HG02642 (cell line): ENCODE results near the gene TCHHL1.
A peak's percentile ranks its signal among the peaks of the same experiment; 100 is the strongest.
"Not testable (repeated sequence)": the region's sequence is repeated elsewhere in the genome, so short reads cannot be mapped to it uniquely, and the experiment has no call there.

Experiments used
- ATAC-seq: cut with Tn5 transposase; IDR thresholded peaks from one replicate; pipeline ENCODE4 v1.9.1; 2021; ENCODE audit warnings: mild to moderate bottlenecking; ENCODE audit not compliant: unreplicated experiment, poor library complexity

TCHHL1 gene

DNA sequence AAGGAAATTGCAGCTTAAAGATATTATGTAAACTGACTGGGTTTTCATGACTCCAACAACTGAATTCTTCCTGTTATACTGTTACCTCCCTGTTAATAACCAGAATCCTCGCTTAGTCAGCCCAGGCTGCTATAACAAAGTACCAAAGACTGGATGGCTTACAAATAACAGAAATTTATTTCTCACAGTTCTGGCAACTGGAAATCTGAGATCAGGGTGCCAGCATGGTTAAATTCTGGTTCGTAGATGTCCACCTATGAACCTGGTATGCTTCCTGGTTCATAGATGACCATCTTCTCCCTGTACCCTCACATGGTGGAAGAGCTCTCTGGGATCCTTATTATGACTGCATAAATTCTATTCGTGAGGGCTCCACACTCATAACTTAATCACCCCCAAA, 8.1 kb upstream of the TCHHL1 start:
- ATAC-seq, result no peak

DNA sequence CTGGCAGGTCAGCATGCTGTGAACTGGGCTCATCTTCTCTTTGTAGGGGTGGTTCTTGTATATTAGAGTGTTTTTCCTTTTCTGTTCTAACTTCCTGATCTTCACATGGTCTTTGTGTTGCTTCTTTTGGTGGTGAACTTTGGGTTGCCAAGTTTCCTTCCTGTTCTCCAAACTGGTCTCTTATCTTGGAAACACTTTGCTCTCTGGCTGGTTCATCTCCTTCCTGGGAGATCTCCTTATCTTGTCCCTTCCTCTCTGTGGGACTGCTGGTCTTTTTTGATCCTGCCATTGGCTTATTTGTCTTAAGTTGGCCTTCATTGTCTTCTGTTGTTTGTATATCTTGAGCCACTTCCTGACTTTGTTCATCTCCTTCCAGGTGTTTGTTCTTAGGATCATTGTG, 2.1 kb downstream of the TCHHL1 start:
- no peak for ATAC-seq

DNA sequence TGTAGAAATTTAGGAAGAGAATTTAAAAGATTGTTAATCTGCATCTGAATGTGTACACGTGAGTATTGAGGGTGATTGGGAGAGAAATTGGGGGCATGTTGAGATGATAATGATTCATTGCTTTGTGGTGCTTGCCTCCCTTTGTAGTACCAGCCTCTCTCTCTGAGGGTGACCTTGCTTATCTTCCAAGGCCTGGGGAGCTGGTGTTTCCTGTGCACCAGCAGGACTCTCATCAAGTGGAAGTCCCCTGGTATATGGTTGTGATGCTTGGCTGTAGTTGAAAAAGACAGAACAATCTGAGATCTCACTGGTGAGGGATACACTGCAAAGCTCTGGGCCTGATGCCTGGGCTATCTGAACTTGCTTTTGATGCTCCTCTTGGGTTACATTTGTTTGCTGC, 4.0 kb downstream of the TCHHL1 start:
- no peak for ATAC-seq

DNA sequence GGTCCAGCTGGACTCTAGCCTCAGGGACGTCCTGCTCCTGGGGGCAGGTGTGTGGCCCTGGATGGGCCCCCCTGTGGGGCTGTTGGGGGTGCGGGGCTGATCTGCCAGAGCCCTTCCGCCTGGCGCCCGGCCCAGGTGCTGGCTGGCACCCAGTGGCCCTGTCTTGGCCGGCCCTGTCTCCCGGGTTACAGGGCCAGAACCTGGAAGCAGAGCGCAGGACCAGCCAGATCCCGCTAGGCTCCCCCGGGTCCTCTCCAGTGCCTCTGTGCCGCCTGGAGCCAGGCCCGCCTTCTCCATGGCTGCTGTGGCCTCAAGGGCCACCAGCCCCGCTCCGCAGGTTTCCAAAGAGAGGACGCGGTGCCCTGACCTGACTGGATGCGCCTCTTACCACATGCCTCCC, 7.8 kb downstream of the TCHHL1 start:
- ATAC-seq, result not testable (repeated sequence)

DNA sequence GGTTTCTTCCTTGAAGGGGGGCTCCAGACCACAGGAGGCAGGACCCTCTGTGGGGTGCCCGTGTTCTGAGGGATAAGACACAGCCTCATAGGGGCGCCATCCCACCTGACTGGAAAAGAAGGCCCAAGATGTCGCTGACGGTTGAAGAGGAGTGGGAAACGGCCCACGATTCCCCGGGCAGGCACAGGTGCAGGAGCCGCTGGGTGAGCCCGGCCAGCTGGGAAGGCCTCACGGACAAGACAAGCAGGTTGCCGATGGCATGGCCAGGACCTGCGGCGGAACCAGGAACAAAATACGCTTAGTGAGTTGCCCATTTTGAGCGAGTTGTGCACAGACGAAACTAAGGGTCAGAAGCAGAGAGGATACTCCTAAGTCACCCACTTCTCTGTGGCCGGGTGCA, 8.4 kb downstream of the TCHHL1 start:
- ATAC-seq, result not testable (repeated sequence)

DNA sequence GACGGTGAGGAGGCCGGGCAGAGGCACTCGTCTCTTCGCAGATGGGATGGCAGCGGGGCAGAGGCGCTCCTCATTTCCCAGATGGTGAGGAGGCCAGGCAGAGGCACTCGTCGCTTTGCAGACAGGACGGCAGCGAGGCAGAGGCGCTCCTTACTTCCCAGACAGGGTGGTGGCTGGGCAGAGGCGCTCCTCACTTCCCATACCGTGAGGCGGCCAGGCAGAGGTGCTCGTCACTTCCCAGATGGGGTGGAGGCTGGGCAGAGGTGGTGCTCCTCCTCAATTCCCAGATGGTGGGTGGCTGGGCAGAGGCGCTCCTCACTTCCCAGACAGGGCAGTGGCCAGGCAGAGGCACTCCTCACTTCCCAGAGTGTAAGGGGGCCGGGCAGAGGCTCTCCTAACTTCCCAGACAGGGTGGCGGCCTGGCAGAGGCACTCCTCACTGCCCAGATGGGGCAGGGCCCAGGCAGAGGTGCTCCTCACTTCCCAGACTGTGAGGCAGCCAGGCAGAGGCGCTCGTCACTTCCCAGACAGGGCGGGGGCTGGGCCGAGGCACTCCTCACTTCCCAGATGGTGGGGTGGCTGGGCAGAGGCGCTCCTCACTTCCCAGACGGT, 9.9 kb downstream of the TCHHL1 start:
- no peak for ATAC-seq

DNA sequence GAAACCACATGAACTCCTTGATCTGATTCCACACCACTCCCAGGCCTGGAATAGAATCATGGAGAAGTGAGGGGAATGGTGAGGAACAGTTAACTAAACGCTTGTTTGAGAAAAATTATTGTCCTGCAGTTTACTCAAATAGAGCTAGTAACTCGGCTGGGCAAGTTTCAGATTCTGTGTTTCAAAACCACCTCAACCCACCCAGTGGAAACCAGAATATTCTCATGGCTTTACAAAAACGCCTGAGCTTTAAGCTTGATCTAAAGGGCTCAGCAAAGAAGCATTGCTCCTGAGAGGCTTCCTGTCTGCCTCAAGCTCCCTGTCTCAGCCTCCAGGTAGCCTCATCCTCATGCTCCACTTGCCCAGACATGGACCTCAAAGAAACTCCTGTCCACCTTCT, 16.6 kb downstream of the TCHHL1 start:
- no peak for ATAC-seq

DNA sequence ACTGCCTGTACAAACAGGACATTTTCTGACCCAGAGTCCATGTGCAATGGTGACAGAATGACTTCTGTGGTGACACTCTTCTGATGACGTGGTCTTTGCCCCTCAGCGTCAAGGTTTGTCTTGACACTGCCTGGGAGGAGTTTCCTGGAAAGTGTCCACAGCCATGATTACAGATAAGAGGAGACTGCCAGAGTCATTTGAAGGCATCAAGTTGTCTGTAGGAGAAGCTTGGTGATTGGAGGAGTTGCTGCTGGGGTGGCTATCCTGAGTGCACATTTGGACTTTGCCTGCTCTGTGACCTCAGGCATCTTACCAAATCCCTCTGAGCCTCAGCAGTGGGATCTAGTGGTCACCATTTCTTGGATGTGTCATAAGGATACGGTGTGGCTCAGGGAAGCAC, 17.7 kb downstream of the TCHHL1 start:
- no peak for ATAC-seq

DNA sequence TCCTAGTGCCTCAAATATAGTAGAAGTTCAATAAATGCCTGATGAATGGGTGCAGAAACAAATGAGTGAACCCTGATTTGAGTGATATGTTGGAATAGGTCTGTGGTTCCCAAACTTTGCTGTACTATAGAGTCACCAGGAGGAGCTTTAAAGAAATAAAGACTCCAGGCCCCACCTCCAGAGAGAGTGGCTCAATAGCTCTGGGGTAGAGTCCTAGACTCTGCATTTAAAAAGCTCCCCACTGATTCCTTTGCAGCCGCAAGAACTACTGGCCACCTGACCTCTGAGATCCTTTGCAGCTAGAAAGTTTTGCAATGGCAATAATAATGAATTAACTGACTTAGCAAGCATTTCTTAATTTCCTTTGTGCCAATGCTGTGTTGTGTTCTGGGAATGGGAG, 20.9 kb downstream of the TCHHL1 start:
- ATAC-seq, result no peak

DNA sequence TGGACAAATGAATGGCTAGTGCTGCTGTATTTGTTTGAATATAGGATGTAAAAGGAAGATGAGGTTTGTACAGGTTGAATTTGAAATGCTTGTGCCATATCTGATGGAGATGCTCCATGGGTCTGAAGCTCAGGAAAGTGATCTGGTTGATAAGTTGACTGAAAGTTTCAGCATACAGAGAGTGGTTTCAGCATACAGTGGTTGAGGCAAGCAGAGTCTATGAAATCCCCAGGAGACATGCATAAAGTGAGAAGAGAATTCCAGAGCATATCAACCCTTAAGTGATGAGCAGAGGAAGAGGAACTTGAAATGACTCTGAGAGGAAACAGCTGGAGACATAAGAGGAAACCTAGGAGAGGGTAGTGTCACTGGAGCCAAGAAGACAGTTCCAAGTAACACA, 21.7 kb downstream of the TCHHL1 start:
- no peak for ATAC-seq

DNA sequence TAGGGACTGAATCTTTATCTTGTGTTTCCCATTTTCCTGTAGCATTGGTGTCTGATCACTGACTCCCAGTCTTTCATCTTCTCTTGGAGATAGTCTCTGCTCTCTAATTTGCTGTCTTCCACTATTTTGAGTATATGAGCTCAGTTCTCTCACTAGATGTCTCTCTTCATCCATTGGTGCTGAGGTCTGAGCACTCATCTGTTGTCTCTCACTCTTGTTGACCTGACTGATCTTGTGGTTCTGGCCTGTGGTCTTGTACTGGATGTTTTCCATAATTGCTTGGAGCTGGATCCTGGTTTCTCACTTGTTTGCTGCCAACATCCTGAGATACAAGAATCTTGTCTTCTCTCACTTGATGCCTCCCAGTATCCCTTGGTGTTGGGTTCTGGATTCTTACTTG, 26.9 kb downstream of the TCHHL1 start:
- no peak for ATAC-seq

DNA sequence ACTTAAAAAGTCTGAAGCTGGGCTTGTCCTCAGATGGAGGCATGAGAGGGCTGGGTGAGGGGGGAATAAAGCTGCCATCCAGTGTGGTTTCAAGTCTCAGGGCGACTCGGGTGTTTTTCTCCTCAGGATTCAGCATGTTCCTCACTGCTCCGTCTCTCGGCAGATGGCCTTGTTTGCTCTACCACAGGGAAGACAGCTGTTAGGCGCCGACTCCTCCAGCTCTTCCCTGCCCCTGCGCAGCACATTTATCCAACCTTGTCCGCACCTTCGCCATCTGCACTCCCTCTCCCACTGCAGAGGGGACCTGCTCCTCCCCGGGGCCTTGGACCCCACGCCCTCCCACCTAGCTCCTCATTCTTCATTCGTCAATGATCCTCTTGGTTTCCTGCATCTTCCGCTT, 35.5 kb downstream of the TCHHL1 start:
- no peak for ATAC-seq

DNA sequence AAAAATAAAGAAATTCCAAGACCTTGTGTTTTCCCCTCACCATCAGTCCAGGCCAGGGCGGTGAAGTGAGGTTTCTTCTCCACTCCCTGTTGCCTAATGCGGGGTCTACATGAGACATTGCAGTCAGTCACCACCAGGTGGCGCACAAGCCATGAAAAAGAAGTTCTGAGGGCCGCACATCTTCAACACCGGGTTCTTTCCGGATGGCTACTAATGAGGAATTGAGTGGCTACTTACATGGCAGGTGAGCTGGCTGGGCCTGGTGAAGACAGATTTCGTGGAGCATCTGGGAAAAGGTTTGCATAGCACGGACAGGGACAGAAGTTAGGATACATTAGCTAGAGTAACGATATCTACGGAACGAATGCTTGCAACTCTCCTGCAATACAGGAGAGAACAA, 36.3 kb downstream of the TCHHL1 start:
- peak; percentile 24 for ATAC-seq

DNA sequence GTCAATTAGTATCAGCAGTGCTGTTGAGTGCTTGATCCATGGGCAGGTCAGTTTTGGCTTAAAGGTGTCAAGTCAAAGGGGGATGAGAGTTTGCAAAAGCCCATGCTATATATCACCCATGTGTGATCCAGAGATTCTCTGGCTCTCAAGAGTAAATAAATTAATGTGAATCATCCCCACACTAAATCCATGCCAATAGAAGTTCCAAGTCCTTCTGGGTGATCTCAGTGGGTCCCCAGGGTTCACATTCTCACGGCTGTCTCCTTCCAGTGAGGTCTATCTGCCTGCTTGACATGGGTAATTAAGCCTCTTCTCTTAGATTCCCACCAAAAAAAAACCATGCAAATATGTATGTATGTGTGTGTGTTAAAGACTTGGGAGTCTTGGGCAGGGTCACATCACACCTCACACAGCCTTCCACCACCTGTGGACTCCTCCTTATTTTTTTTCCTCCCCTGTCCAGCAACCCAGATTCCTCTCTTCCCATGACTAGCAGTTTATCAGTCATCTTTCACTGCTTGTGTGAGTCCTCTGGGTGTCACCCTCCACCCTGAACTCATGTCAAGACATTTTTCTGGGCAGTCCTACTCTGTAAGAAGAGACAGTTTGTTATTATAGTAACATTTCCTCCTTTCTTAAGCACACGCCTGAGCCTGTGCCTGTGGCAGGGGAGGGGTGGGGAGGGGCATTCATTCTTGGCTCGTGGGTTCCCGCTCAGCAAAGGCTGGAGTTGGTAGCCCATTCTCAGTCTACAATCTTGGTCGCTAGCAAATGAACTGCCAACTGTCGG, 37.8 kb downstream of the TCHHL1 start:
- no peak for ATAC-seq

DNA sequence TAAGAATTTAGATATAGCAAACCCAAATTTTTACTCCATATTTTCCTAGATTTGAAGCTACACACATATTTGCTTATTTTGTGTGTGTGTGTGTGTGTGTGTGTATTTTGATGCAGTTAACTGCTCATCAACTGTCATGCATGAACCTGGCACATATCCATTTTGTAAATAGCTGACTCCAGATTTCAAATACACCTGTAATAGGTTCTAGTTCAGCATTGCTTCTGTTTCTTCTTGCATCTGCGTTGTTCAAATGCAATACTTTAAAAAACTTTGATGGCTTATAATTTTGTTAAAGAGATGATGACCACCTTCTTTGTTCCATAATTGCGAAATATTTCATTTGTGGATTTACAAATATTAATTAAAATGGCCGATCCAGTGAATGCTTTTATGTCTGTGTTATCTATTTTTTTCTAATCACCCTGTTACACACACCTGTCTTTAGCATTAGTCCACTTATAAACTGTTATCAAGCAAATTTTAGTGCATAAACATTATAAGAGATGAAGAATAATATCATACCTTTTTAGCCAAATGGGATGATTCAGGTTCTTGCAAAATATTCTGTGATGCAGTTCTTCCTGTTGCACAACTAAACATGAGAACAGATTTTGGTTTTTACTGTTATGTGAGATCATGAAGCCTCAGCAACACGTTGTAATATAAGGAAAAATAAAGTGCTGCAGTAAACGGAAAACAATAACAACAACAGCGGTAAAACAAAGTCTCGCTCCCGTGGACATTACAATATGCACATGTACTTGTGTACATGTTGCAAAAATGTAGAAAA, 39.4 kb downstream of the TCHHL1 start:
- ATAC-seq, result no peak

DNA sequence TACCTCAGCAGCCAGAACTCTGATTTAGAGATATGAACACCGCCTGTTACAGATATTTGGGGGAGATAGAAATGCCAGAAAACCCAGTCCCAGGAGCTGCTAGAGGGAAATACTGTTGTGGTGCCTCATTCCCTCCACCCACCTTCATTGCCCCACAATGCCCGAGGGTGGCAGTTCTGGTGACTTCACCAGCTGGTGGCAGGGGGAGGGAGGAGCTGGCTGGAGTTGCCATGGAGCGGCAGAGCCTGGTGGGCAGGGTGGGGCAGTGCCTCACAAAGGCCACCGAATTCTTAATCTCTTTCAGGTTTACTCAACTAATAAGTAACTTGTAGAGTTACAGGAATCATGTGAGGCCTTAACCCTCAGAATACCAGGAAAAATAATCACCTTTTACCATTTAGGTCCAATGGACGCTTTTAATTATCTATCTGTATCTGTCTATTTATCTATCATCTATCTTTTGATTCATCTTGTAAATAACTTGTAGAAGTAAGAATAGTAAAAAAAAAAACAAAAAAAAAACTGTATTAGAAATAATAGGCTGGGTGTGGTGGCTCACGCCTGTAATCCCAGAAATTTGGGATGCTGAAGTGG, 40.4 kb downstream of the TCHHL1 start:
- peak; percentile 9 for ATAC-seq

DNA sequence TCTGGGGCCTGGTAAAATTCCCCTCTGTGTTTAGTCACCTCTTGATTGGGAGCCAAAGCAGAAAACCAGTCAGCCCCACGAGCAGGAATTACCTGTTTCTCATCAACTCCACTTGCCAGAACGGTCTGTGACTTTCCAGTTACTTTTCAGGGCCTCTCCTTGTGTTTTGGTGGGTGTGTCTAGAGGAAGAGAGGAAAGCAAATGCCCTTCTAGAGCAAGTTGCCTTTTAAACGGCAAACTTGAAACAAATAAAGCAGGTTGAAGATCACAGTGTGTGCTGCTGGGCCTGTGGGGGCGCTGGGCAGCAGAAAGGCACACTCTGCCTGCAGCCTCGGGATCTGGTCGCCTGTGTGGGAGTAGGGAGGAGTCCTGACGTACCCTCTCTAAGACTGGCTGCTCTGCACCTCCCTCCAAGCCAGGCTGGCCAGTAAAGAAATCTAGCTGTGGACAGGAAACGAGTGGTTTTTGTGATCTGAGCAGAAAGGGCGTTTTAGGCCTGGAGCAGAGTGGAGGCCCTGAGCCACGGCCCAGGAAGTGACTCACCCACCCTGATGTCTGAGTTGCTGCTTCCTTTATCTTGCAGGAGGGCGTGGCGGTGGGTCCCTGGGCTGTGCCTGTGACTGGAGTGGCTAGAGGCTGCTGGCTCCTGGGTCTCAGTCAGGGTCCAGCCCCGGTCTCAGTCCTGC, 41.0 kb downstream of the TCHHL1 start:
- peak; percentile 91 for ATAC-seq

DNA sequence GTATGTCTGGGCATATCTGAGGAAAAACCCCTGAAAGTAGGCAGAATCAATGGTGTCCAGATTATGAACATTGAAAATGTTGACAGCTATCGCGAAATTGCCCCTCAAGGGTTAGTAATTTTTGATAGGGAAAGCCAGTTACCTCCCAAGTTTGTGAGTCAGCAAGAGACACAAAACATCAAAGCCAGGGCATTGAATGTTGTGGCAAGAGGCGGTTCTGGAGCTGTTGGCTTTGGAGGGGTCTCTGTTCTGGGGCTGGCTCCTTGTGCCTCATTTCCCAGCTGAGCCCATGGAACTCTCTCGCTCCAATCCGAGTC, 41.5 kb downstream of the TCHHL1 start:
- ATAC-seq, result no peak

DNA sequence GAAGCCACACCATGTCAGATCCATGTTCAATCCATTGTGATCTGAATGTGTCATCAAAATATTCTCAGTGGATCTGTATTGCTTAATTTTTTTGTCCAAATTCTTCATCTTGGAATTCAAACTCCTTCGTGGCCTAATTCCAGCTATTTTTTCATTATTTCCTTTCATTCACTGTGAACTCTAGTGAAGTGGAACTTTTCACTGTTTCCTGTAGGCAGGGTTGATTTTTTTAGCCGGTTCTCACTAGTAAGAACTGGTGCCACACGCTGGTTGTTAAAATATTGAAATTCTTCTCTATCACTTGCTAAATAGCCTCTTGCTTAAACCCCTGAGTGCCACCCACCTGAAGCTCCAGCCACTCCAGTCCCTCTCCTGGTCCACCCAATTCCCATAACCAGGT, 44.5 kb downstream of the TCHHL1 start:
- no peak for ATAC-seq

DNA sequence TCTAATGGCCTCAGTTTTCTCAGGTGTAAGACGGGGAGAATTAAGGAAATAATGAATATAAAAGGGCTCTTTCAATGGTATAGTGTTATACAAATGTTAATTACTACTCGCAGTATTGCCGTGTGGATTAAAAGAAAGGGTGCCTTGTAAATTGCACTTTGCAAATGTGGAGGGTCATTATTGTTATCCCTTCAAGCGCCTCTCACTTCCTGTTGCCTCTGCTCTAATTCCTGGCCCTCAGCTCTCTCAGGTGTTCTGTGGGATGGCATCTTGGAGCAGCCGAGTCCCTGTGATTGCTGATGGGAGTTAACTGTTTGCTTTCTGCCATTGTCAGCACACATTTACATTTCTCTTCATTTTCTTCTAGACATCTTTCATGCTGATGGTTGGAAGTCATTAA, 45.0 kb downstream of the TCHHL1 start:
- no peak for ATAC-seq

DNA sequence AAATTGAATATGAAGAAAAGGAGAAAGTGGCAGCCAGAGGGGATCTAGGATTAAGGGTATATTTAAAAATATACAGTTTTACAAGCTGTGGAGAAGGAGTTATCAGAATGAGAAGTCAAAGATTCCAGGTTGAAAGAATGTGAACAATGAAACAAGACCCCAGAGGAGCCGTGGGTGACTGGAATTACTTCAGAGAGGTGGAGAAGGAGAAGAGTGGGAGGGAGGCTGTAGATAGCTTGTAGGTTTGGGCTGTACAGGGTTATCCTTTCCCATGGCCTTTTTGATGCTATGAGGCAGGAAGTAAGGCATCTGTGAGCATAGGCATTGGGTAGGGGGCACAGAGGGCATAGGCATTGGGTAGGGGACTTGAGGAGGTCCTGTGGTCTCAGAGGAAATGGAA, 46.8 kb downstream of the TCHHL1 start:
- no peak for ATAC-seq
